ENCODE data around the gene TEDC1. TPM values are rescaled to one million over a fixed set of nuclear protein-coding genes. Genes with fewer than 3 reads are reported as not detected.

The TEDC1 gene
- total RNA-seq, 2 experiments from 2014 or later, result 43.3 to 47.6 TPM

DNA sequence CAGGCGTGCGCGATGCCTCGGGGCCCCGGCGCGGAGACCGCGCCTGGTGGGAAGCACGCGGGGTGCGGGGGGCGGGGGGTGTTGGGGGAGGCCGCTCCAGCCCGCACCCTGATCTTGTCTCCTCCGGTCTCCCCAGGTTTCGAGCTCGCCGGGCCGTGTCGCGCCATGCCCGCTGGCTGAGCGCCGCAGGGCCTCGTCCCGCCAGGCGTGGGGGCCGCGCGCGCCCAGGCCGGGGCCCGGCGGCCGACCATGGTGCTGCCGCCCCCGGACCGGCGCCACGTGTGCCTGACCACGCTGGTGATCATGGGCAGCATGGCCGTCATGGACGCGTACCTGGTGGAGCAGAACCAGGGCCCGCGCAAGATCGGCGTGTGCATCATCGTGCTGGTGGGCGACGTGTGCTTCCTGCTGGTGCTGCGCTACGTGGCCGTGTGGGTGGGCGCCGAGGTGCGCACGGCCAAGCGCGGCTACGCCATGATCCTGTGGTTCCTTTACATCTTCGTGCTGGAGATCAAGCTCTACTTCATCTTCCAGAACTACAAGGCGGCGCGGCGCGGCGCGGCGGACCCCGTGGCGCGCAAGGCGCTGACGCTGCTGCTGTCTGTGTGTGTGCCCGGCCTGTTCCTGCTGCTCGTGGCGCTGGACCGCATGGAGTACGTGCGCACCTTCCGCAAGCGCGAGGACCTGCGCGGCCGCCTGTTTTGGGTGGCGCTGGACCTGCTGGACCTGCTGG is 37.7 kb downstream of the TEDC1 start:
- Mint-ChIP-seq H3K4me1 (peaks cover 17% of the 10 kb centered on the region), H3K4me3 (peak overlapping the region; percentile 79), H3K36me3 (no peaks in the 10 kb centered on the region), H3K9me3 (no peaks in the 10 kb centered on the region), H3K27ac (peak overlapping the region; percentile 86), H3K27me3 (peaks cover 24% of the 10 kb centered on the region)
- ATAC-seq (ENCODE audit: low read depth) (peak; percentile 8), DNase-seq (peak; percentile 62)
- POLR2A ChIA-PET, result interaction anchor here (1.2 to 2.2 kb wide), 4 partner anchors 39 to 158 kb away, joined by 6 to 18 read pairs (median 12); no protein-coding TSS in a partner anchor

DNA sequence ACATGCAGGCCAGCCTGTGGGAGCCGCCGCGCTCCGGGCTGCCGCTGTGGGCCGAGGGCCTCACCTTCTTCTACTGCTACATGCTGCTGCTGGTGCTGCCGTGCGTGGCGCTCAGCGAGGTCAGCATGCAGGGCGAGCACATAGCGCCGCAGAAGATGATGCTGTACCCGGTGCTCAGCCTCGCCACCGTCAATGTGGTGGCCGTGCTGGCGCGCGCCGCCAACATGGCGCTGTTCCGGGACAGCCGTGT is 38.2 kb downstream of the TEDC1 start:
- peak; percentile 11 for ATAC-seq (ENCODE audit: low read depth)
- peaks cover 16% of the 10 kb centered on the region for H3K4me1 Mint-ChIP-seq
- H3K27ac Mint-ChIP-seq, result peak overlapping the region; percentile 86
- H3K36me3 Mint-ChIP-seq, result no peaks in the 10 kb centered on the region
- H3K4me3 Mint-ChIP-seq, result peak overlapping the region; percentile 79
- POLR2A ChIA-PET, result interaction anchor here (1.5 to 2.2 kb wide), 3 partner anchors 39 to 153 kb away, joined by 6 to 18 read pairs (median 16); no protein-coding TSS in a partner anchor
- no peak for DNase-seq
- H3K9me3 Mint-ChIP-seq, result no peaks in the 10 kb centered on the region
- peaks cover 23% of the 10 kb centered on the region for H3K27me3 Mint-ChIP-seq

- Mint-ChIP-seq H3K9me3 (no peaks in the 10 kb centered on the region), H3K36me3 (no peaks in the 10 kb centered on the region), H3K27me3 (peaks cover 18% of the 10 kb centered on the region), H3K27ac (peak overlapping the region; percentile 86), H3K4me1 (peaks cover 14% of the 10 kb centered on the region), H3K4me3 (peak overlapping the region; percentile 79)
- POLR2A ChIA-PET, result interaction anchor here (1.6 to 2.2 kb wide), 2 partner anchors 40 to 48 kb away, joined by 16 to 18 read pairs; no protein-coding TSS in a partner anchor
- DNase-seq (peak; percentile 65), ATAC-seq (ENCODE audit: low read depth) (peak; percentile 13)
These were observed 38.7 kb downstream of the TEDC1 start for GRCh38 chr14:105529569-105530284.

GRCh38 chr14:105530285-105531087 is 39.4 kb downstream of the TEDC1 start:
- ATAC-seq (ENCODE audit: low read depth), result peak; percentile 35
- peak overlapping the region; percentile 76 for H3K4me3 Mint-ChIP-seq
- POLR2A ChIA-PET, result no interaction called here
- no peaks in the 10 kb centered on the region for H3K36me3 Mint-ChIP-seq
- peak overlapping the region; percentile 76 for H3K27ac Mint-ChIP-seq
- peaks cover 14% of the 10 kb centered on the region for H3K4me1 Mint-ChIP-seq
- DNase-seq, result no peak
- no peaks in the 10 kb centered on the region for H3K9me3 Mint-ChIP-seq
- H3K27me3 Mint-ChIP-seq, result peaks cover 11% of the 10 kb centered on the region

DNA sequence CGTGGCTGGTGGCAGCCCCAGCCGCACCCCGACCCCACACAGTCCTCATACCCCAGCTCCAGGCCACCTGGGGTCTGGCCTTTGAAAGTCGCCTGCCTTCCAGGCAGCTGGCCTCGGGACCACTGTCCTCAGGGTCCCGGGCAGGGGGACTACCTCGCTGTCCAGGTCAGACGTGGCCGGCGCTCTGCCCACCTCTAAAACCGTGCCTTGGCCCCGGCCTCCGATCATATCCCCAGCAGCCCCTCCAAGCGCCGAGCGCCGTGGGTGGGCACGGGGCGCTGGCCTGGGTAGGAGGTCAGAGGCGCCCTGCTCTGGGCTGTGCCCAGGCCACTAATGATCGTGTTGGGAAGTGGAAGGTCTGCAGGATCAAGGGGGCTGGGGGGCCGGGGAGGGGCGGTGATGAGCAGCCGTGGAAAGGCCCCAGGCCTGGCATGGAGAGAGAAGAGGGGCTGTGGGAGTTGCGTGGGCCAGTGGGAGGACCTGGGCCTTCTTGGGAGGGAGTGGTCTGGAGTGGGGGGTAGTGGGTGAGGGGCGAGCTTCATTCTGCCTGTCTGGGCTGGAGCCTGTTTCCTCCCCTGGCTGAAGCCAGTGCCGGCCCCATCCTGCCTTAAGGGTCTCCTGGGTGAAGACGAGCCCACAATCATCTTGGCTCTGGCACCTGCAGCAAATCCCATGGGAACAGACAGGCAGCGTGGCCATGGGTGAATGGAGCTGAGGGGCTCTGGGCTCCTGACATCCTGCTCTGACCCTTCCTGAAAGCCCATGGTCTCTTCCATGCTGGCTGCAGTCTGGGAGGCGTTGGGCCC is 40.2 kb downstream of the TEDC1 start:
- Mint-ChIP-seq H3K27me3 (peaks cover 7% of the 10 kb centered on the region), H3K4me1 (peaks cover 12% of the 10 kb centered on the region), H3K36me3 (no peaks in the 10 kb centered on the region), H3K4me3 (no peak overlapping the region), H3K27ac (peak overlapping the region; percentile 12), H3K9me3 (no peaks in the 10 kb centered on the region)
- ATAC-seq (ENCODE audit: low read depth), result no peak
- POLR2A ChIA-PET, result no interaction called here
- DNase-seq, result no peak

GRCh38 chr14:105531894-105532623 is 41.0 kb downstream of the TEDC1 start:
- Mint-ChIP-seq H3K36me3 (no peaks in the 10 kb centered on the region), H3K27ac (no peak overlapping the region), H3K4me3 (no peak overlapping the region), H3K27me3 (peaks cover 6% of the 10 kb centered on the region), H3K4me1 (peaks cover 12% of the 10 kb centered on the region), H3K9me3 (no peaks in the 10 kb centered on the region)
- DNase-seq (no peak), ATAC-seq (ENCODE audit: low read depth) (no peak)
- POLR2A ChIA-PET, result no interaction called here

- Mint-ChIP-seq H3K4me3 (no peak overlapping the region), H3K27ac (peak overlapping the region; percentile 50), H3K9me3 (no peaks in the 10 kb centered on the region), H3K27me3 (peaks cover 1% of the 10 kb centered on the region), H3K36me3 (no peaks in the 10 kb centered on the region), H3K4me1 (peaks cover 10% of the 10 kb centered on the region)
- DNase-seq, result peak; percentile 39
- POLR2A ChIA-PET, result no interaction called here
- no peak for ATAC-seq (ENCODE audit: low read depth)
These were observed 41.7 kb downstream of the TEDC1 start for GRCh38 chr14:105532735-105533141.

DNA sequence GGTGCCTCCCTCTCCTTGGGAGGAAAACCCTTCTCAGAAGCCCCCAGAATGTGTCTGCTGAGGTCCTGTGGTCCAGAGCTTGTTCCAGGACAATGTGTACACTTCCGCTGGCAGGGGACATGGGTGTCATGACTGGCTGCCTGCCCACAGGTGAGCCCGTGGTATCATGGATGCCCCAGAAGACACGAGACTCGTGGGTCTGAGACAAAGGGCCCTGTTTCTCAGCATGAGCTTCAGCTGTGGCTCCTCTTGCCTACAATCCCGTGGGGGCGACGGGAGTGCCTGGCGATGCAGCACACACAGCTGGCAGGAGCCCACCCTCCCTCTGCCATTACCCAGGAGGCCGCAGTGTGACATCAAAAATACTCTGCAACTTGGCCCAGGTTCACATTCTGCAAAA is 42.3 kb downstream of the TEDC1 start:
- peaks cover 8% of the 10 kb centered on the region for H3K4me1 Mint-ChIP-seq
- H3K27ac Mint-ChIP-seq, result no peak overlapping the region
- H3K27me3 Mint-ChIP-seq, result no peaks in the 10 kb centered on the region
- no peaks in the 10 kb centered on the region for H3K9me3 Mint-ChIP-seq
- no peaks in the 10 kb centered on the region for H3K36me3 Mint-ChIP-seq
- ATAC-seq (ENCODE audit: low read depth), result no peak
- POLR2A ChIA-PET, result no interaction called here
- no peak overlapping the region for H3K4me3 Mint-ChIP-seq
- no peak for DNase-seq

GRCh38 chr14:105533811-105534498 is 42.9 kb downstream of the TEDC1 start:
- Mint-ChIP-seq H3K9me3 (no peaks in the 10 kb centered on the region), H3K4me3 (no peak overlapping the region), H3K4me1 (peaks cover 8% of the 10 kb centered on the region), H3K27me3 (peaks cover 2% of the 10 kb centered on the region), H3K27ac (no peak overlapping the region), H3K36me3 (no peaks in the 10 kb centered on the region)
- POLR2A ChIA-PET, result no interaction called here
- ATAC-seq (ENCODE audit: low read depth), result no peak
- DNase-seq, result no peak

GRCh38 chr14:105534586-105534985 is 43.5 kb downstream of the TEDC1 start:
- Mint-ChIP-seq H3K9me3 (no peaks in the 10 kb centered on the region), H3K4me3 (no peak overlapping the region), H3K27ac (no peak overlapping the region), H3K4me1 (peaks cover 8% of the 10 kb centered on the region), H3K36me3 (no peaks in the 10 kb centered on the region), H3K27me3 (peaks cover 3% of the 10 kb centered on the region)
- ATAC-seq (ENCODE audit: low read depth) (no peak), DNase-seq (no peak)
- POLR2A ChIA-PET, result no interaction called here

GRCh38 chr14:105536051-105536450 is 45.0 kb downstream of the TEDC1 start:
- Mint-ChIP-seq H3K36me3 (no peaks in the 10 kb centered on the region), H3K27ac (no peak overlapping the region), H3K4me1 (peaks cover 3% of the 10 kb centered on the region), H3K27me3 (peaks cover 3% of the 10 kb centered on the region), H3K4me3 (no peak overlapping the region), H3K9me3 (no peaks in the 10 kb centered on the region)
- ATAC-seq (ENCODE audit: low read depth), result no peak
- no peak for DNase-seq
- POLR2A ChIA-PET, result no interaction called here

All from activated naive CD8-positive, alpha-beta T cell treated with anti-CD3 and anti-CD28 coated beads, Interleukin-2, amount 10 ng/mL, durations not matched to agents 7 days and 5 days (primary cell).